Right lung (tissue), 5 donors: Measurements from ENCODE around the gene HIPK2. TPM values are rescaled to one million over a fixed set of nuclear protein-coding genes. Genes with fewer than 3 reads are reported as not detected.

ENCODE experiments used
- DNase-seq, 2 donors: peaks; one replicate each; pipeline ENCODE4 v3.0.0-alpha.2; 2013
- polyA plus RNA-seq, 5 donors: library from polyadenylated mRNA; unstranded; fragments of 120-200 nt; gene quantifications; one replicate each; pipeline versions ENCODE4 v1.2.1 to v1.2.3, GENCODE V29; 2013; ENCODE audit warnings: inconsistent platforms in 1 of 5, low replicate concordance in 1 of 5; ENCODE audit not compliant: insufficient read length in 5 of 5, insufficient read depth in 1 of 5

Gene HIPK2
- polyA plus RNA-seq, 5 donors = 17.6 to 30.1 (median 24.5) TPM

DNA sequence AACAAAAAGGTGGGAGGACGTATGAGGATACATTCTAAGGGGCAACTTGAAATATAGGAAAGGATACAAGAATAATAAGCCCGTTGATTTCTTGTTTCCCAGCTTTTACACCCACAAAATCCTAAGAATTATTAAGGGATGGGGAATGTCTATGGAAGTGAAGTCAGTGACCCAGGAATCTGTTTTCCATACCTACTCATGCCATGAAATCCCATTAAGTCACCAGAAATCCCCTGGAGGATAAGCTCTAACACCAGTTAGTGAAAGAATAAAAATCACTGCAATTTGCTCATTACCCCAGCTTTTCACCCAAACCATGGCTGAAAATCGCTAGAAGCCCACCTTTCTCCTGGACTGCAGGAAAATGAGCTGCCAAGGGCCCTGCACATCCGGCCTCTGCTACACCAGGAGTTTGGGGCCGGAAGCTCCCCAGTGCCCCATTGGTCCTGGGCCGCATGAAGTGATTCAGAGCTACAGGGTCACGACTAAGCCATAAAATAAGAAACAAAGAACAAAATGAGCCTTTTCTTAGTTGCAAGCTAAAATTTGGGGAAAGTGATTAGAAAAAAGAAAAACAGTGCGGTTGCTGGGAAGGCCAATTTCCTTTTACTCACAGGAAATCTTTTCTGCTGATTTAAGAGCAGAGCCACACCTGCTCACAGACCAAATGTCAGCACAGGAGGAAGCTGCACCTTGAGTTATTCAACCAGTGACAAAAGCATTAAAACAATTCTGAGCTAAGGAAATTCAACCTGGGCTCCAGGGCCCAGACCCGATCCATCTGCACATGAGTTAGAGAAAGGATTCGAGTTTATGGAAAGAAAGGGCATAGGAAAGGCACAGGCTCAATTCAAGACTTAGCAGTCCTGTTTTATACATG, 40.3 kb downstream of the HIPK2 start:
- DNase-seq = no peak

DNA sequence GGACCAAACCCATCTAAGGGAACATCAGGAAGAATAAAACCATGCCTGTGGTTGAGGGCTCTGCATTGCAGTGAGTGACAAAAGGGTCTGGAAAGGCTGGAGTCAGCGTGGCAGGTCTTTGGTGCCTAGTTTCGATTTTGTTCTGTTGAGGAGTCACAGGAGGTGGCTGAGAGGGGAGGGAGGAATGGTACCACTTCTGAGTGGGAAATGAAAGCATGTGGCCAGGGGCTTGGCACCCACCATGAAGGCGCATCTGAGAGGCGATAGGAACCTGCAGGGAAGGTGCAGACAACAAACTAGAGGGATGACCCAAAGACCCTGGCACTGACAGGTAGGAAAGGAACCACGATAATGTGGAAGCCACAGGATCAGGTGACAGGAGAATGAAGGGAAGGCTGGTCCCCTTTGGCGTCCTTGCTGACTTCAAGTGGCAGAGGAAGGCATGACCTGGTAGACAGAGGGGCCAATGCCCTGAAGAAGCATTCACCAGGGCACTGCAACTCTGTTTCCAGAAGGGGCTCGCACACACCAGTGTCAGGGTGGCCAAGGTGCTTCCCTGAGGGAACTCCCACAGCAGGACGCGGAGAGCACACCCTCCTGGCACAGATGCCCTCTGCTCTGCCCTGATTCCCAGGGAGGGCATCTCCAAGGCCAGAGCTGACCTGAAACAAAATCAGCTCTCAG, 41.7 kb downstream of the HIPK2 start:
- no peak for DNase-seq

DNA sequence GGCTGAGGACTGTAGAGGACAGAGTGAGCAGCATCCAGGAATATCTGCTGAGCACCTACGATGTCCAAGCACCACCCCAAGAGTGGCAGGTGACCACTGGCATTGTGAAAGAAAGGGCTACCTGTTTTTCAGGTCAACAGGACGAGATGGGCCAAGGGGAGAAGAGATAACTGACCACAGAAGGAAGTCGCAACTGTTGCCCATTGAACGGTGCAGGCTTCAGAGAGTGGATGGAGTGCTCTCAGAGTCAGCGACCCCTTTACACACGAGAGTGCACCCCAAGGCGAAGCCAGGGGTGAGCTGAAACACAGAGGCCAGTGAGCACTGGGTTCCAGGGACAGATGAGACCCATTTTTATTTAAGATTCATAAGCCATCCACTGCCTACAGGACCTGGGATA, 42.3 kb downstream of the HIPK2 start:
- no peak for DNase-seq

DNA sequence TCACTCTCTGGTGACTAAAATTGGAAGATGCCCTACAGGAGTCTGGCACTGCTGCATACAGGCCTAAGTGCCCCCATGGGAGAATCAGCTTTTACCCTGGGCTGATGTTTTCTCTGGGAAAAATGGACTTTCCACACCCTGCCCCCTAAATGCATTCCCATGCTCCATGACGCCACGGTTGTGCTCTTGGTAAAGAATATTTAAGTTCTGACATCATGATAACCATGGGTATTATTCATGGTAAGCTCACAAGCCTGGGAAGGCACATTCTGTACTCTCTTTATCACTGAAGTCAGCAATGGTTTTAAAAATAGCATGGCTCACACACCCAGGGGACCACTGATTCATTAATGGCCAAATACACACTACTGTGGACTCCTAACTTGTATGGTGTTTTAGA, 43.4 kb downstream of the HIPK2 start:
- DNase-seq = no peak

DNA sequence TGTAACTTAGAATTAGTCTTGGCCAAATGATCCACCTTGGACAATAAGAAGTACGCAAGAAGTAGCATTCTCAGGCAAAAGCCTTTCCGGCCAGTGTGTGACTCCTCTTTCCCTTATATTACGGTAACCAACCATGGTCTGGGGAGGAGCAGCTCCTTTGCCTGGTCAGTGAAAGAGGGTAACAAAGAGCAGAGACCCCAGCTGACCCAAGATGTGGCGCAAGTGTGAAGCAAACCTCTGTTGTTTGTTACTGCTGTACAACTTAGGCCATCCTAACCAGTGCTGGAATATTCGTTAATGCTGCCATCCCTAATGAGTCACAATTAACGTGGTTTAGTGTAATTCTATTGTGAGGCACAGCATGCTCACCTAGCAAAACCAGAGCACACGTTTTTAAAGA, 44.0 kb downstream of the HIPK2 start:
- DNase-seq = no peak

DNA sequence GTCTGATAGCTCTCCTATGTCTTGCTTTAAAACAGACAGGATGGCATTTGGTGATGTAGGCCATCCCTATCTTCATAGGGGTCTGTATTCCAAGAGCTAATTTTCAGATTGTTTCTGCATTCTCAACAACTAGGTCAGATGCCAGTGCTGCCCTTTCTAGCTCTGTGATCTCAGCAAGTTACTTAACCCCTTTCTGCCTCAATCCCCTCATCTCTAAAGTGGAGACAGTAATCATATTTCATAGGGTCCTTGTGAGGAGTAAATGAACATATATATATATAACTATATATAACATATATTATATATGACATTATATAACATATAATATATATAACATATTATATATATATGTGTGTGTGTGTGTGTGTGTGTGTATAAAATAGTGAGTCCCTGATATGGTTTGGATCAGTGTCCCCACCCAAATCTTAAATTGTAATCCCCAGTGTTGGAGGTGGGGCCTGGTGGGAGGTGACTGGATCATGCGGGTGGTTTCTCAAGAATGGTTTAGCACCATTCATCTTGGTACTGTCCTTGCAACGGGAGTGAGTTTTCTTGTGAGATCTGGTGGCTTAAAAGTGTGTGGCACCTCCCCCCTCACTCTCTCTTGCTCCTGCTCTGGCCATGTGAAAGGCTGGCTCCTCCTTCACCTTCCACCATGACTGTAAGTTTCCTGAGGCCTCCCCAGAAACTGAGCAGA, 45.2 kb downstream of the HIPK2 start:
- DNase-seq = no peak

DNA sequence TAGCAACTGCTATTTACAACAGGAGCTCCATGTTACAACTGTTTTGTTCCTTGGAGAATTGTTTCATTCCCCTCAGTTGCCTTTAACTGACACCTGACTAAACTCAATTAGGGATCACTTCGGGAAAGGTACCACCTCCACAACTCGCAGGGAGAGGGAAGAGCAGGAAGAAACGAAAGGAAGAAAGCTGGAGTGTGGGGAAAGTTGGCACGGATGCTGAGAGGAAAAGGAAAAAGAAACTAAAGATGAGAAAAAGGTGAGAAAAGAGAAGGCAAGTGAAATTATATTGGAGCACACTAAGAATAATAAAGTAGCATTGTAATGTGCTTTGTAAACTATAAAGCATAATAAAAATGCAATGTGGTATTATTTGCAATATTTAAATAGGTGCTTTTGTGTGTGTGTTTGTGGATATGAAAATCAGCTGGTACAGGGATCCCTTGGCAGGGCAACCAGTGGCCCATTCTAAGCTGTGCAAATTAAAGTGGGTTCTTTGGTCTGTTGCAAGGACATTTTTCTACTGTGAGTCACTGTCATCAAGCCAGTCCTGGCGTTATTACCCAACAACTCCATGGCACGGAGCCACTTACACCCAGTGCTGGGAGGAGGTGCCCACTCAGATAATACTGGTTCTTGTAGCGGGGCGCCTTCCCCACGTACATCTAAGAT, 45.9 kb downstream of the HIPK2 start:
- DNase-seq = peak; percentile 44 to 56

DNA sequence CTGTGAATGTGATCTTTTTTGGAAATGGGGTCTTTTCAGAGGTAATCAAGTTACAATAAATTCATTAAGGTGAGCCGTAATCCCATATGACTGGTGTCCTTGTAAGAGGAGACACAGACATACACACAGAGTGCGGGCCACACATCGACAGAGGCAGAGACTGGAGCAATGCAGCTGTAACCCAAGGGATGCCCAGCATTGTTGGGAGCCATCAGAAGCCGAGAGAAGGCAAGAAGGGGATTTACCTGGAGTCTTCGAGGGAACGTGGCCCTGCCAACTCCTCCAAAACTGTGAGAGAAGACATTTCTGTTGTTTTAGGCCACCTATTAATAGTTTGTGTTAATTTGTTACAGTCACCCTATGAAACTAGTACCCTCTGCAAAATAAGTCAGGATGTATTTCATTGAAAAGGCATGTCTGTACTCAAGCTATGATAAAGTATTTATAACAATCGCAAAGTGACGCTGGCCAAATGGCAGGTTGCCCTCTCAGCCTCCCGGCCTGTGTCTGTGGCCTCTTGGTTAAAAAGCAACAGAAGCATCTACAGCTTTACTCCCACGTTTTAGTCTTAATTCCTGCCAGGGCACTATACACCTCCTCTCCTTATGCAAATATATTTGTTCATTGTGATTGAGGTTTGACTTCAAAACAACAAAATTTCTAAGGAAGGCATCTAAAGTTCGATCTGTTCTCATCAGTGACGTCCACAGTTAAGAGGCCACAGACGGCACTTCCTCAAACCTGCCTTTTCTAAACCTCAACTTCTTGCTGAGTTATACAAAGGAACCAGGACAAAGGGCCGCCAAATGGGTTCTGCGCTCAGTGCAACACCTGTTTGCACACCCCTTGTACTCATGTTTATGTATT, 46.8 kb downstream of the HIPK2 start:
- no peak for DNase-seq

DNA sequence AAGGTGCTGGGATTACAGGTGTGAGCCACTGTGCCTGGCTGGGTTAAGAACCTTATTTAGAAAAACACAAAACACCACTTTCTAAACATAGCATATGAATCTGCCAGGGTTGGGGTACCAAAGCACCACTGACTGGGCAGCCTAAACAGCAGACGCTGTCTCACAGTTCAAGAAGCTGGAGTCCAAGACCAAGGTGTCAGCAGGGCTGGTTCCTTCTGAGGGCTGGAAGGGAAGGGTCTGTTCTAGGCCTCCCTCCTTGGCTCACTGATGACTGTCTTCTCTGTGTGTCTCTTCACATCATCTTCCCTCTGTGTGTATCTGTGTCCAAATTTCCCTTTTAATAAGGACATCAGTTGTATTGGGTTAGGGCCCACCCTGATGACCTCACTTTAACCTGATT, 49.6 kb downstream of the HIPK2 start:
- DNase-seq = no peak

DNA sequence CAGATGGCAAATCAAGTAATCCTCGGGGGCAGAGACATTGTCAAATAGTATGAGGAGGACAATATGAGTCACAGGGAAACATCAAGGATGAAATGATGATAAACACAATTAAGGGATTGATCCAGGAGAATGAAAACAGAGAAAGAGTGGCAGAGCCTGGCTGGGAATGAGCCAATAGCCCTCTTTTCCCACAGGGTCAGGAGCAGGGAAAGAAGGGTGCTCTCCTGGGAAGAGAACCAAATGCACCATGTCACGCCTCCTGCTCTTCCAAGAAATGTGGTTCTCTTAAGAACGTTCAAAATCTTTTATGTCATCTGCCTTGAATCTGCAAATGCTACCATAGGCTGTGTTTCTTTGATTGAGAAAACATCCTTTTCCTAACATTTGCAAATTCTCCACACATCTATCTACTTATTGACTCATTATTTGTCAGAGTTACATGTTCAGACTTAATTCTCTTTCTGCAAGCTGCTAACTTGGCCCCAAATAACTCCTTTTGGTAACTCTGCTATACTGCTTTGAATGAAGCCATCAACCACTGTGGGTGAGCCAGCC, 50.6 kb downstream of the HIPK2 start:
- no peak for DNase-seq

DNA sequence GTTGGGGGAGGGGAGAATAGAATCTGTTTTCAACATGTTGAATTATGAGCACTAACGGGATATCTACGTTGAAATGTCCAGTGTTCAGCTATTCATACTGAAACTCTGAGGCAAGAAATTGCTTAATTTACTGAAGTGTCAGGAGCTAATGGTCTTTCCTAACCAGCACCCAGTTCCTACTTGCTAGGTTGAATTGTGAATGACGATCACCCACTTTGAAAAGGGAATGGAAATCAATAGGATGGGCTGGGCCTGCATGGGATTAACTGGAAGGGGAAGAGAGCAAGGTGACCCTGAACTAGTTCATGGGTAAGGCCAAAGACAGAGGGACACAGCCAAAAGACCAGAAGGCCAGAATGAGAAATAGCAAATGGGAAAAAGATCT, 51.3 kb downstream of the HIPK2 start:
- DNase-seq = no peak

DNA sequence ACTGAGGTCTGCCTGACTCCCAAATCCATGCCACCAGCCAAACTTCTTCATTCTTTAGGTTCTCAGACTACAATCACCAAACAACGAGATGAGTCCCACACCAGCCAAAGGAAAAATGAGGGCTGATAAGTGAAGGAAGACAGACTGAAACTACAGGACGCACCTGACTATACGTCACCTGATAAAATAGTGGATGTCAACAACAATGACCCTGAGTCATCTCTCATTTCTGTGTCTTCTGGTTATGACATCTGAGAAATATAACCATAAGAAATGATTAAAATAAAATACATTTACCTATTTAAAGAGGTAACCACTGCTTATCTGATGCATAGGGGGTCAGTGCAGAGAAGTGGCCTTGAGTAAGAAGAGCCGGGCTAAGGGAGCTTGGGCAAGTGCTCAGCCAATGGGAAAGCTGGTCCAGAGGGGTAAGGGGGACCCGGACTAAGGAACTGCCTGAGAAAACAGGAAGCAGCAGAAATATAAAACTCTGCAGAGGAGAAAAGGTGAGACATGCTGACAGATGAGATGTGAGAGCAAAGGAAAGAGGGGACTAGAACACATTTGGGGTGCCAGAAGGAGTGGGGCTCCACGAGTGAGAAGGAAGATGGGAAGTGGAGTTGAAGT, 51.8 kb downstream of the HIPK2 start:
- no peak for DNase-seq

DNA sequence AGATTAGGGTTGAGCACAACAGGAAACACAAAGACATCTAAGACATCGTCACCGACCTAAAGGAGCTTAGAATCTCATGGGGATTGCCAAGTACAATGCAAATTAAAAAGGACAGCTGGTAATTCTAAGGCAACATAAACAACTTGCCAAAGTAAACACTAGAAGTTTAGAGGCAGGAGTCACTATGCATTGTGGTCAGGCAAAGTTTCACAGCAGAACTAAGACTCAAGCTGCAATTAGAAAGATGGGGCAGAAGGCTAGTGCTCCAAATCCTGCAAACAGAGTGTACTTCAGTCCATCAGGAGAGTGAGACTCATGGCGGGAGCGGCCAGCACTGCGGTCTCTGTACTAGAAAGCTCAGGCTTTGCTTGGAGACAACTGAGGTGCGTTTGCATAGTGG, 52.7 kb downstream of the HIPK2 start:
- no peak for DNase-seq

DNA sequence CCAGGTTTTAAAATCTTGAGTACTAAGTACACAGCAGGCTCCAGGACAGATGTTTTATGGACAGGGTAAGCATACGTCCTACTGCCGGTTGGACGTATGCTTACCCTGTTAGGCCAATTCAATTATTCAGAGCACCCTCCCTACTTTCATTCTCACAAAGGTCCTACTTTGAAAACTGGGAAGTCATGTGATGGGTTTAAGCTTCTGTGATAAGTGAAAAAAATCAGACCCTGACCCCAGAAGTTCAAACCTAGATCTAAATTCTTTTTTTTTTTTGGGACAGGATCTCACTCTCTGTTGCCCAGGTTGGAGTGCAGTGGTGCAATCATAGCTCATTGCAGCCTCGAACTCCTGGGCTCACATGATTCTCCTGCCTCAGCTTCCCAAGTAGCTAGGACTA, 55.2 kb downstream of the HIPK2 start:
- DNase-seq = no peak

DNA sequence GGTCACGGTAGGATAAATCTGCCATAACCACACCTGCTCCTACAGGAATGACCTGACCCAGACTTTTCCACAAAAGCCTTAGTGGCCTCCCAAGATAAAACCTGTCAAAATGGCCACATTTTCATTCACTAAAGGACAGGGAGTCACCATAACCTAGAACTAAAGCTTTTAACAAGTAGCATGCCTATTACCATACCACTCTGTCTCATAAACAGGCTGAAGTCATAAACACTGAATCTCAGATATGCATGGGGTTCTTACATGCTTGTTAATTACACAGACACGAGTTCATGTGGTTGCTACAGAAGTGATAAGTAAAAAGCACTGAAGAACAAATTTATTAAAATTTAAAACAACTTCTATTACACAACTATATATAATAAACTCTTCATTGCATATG, 56.0 kb downstream of the HIPK2 start:
- no peak for DNase-seq

DNA sequence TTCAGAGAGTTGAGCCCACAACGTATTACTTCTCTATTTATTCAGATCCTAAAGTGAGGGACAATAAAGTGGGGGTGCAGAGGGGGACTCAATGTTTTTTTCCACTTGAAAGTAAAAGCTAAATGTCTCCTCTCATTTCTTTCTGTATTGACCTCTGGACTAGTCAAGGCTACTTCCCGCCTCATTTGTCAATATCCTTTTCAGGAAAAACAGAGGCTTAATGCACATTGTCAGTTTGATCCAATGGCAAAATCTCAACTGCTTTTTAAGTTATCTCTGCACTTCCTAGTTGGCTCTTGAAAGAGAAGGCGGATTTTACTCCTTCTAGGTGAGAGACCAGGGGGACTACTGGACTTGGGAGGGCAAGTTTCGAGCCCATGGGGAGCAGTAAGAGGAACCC, 56.4 kb downstream of the HIPK2 start:
- DNase-seq = no peak

DNA sequence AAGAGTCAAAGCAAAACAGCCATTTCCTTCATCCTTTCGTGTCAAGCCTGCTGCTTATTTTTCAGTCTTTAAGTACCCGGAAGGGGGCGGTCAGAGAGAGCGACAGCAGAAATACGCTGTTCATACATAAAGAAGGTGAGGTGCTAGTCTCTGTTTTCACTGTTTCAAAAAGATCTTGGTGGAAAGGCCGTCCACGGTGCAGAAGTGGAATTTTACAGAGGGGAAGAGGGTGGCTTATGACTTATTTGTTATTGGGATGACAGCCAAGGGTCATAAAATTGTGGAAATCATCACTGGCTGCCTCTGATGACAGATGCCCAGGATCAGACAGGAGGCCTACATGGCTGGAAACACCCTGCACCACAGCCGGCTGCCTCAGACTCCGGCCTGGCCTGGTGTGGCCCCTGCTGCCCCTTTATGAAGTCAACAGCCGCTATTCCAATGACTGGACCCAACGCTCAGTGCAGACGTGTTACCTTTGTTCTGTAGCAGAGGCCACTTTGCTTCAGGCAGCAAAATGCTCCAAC, 57.0 kb downstream of the HIPK2 start:
- DNase-seq = no peak

DNA sequence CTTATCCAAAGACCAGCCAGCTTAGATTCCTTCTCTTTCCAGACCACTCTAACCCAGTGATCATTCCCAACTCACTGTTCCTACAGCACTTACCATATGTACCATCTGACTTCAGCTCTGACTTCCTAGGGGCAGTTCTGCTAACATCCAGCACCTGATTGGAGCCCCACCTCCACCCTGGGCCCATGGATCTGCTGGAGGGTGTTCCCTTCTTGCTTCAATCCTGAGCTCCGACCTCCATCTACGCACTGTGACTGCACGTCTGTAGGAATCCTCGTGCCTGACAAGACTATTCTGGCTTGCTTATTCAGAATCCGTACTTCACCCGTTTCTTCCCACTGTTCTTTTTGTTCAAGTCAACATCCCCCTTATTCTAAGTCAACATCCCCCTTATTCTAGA, 57.6 kb downstream of the HIPK2 start:
- DNase-seq = no peak

DNA sequence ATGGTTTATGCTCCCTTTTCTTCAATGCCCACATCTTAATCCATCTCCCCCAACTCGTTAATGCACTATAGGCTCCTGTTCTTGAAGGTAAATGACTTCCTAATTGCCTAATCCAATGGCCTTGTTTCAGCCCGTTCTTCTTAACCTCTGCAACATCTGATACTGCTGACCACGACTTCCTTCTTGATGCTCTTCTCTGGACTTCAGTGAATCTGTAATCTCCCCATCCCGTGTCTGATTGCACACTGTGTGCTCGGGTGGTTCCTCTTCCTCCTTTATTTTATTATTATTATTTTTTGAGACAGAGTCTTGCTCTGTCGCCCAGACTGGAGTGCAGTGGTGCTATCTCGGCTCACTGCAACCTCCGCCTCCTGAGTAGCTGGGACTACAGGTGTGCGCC, 58.9 kb downstream of the HIPK2 start:
- DNase-seq = no peak

DNA sequence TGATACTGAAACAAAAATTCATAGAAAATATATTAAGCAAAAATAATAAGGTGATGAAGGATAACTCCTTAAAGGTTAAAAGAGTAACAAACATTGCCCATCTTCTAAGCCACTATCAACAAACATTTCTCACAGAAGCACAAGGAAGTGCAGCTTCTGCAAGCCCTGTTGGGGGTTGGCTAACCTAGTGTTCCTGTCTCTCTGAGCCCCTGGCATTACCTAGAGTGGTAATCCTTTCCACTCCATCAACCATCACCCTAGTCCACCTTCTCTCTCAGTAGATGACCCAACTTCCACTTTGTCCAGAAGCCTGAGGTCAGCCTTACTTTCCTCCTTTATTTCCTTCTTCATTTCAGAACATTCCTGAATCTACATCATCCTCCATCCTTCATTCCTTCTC, 59.7 kb downstream of the HIPK2 start:
- DNase-seq = no peak
